ENCODE measurements around the gene BRCA1.

- TF ChIP-seq CTCF (IDR thresholded peaks at IDR 0.05) (no peak), POLR2A (IDR thresholded peaks at IDR 0.05) (no peak)
These were observed 106.9 kb downstream of the BRCA1 start for GRCh38 chr17:43018008-43018853.

All from thyroid gland (tissue), 4 donors.